ENCODE data around the gene EIF4A2.

Gene EIF4A2

DNA sequence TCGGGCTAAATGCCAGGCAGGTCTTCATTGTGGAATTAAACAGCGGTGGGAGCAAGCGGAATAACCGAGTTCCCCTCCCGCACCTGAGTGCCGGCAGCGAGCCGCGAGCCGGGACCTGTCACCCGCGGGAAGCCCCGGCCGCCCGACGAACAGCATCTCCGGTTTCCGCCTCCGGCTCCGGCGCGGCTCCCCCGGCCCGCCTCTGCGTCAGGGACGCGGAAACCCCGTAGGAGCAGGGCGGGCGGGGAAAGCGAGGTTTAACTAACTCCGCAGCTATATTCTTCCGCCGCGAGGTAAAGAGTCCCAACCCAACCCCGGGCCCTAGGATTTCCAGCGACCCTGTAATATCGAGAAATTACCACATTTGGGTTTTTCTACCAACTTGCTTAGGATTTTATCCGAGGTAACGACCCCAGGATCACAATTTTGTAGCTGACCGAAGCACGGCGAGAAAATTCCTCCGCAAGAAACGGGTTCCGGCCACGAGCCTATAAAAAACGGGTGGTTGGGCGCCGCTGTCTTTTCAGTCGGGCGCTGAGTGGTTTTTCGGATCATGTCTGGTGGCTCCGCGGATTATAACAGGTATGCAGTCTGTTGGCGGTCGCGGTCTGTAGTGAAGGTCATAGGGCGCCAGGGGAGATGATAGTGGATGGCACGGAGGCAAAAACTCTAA is at the start of gene EIF4A2:
Gene EIF4A2, plus strand, starts transcription at position 520 of the 673 bp plus-strand sequence. Its CDS starts 34 bp downstream, at position 554.
- DNase-seq = peak; percentile 82

DNA sequence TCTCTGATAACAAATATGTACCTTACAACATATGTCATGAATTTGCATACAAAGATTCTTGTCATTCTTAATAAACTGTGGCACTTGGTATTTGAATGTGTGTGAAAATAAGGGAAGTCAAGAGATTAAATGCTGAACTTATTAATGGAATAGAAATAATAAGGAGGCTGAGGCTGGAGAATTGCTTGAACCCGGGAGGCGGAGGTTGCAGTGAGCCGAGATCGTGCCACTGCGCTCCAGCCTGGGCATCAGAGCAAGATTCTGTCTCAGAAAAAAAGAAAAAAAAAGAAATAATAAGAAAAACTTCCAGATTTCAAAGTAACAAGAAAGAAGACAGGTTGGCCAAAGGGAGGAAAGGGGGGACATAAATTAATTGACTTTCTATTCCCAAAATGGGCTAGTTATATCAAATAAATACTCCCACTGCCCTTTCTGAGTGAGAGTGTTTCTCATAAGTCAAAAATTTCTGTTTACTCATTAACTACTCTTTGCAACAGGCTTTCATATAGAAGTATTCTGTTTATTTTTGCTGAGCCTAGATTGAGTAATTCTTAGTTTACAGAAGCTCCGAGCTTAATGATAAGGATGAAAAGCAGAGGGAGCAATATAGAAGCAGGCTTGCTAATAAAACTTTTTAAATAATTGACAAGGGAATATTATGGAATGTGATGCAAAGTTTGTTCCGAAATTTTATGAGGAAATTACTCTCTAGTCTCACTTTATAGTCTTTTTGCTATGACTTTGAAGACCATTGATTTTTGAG is 40.6 kb upstream of the EIF4A2 start:
- no peak for DNase-seq

DNA sequence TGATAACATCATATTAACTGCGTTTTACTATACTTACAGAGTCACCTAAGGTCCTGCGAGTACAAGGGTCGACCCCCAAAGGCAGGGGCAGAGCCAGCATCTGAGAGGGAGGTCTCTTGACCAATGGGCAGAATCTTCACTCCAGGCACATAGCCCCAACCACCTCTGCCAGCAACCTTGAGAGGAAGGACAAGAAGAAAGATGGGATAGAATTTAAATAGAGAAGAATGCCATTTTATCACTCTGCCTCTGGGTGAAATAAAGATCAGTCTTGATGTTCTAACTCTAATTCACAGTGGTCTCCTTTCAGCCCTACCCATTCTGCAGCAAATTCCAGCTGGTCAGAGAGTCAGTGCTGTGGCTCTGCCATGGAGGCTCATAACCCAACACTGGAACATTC is 39.7 kb upstream of the EIF4A2 start:
- DNase-seq = no peak

- DNase-seq = no peak
Measured at GRCh38 chr3:186746008-186746407, 37.4 kb upstream of the EIF4A2 start.

DNA sequence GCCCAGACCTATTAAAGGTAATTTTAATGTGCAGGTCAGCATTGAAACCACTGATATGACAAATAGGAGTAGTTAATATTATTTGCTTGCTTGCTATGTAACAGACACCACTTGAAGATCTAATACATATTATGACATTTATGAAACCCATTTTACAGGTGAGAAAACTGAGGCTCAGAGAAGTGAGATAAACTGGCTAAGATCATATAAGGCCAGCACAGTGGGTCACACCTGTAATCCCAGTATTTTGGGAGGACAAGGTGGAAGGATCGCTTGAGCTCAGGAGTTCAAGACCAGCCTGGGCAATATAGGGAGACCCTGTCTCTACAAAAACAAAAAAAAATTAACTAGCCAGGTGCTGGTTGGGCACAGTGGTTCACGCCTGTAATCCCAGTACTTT is 33.1 kb upstream of the EIF4A2 start:
- DNase-seq = no peak

DNA sequence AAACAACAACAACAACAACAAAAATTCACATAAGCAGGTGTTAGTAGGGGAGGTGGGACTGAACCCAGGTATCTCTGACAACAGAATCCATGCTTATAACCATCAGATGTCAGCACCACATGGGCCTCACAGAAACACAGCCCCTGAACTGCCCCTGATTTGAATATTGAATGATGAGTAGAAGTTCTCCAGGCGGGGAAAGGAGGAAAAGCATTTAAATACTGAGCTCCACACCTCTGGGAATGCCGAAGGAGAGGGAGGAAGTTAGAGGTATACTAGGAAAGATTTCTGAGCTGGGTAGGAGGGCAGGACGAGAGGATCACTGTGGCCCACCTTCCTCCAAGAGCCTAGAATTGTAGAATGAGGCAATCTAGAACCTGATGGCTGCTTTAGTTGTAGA is 31.9 kb upstream of the EIF4A2 start:
- no peak for DNase-seq

DNA sequence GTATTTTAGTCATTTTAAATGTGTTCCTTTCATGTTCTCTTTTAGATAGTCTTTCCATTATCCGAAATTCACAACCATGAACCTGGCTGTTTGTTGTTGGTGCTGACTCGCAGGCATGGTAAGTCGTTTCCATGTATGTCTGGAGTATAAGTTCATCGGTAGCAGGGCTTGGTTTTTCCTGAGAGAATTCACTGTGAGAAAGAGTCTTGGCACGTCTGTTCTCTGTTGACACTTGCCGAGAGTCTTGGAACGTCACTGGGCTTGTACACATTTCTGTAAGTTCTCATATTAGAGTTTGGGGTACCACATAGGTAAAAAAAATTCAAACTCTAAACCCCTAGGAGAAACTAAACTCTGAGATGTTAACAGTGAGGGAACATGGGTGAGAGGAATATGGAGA is 29.4 kb upstream of the EIF4A2 start:
- DNase-seq = no peak

- no peak for DNase-seq
Measured at GRCh38 chr3:186754871-186755270, 28.5 kb upstream of the EIF4A2 start.

DNA sequence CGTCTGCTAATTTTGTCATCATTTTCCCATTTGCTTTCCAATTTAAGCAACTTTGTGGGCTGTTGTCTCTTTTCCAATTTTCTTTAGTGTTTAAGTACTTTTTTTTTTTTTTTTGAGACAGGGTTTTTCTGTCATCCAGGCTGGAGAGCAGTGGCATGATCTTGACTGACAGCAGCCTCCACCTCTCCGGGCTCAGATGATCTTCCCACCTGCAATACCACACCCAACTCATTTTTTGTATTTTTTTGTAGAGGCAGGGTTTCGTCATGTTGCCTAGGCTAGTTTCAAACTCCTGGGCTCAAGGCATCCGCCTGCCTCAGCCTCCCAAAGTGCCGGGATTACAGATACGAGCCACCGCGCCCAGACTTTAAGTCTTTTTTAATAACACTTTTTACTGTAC is 26.2 kb upstream of the EIF4A2 start:
- DNase-seq = no peak

DNA sequence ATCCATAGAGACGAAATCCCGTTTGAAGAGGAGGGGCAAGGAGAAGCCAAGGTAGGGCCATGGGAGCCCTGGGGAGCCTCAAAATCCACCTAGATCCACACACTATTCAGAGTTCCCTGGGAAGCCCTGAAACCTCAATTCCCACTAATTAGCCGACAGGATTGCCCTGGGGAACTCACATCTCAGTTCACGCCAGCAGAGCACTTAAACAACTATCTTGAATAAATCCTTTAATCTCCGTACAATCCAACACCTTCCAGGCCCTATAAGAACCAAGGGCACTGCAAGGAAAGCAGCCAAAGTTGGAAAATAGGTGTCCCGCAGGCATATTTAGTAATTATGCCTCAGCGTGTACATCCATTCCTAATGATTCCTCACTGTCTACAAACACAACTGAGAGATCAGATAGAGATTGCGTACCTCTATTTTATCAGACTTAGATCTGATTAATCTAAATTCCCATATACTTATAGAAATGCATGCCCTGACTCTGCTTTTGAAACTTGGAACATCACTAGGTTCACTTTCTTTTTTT is 25.6 kb upstream of the EIF4A2 start:
- no peak for DNase-seq

DNA sequence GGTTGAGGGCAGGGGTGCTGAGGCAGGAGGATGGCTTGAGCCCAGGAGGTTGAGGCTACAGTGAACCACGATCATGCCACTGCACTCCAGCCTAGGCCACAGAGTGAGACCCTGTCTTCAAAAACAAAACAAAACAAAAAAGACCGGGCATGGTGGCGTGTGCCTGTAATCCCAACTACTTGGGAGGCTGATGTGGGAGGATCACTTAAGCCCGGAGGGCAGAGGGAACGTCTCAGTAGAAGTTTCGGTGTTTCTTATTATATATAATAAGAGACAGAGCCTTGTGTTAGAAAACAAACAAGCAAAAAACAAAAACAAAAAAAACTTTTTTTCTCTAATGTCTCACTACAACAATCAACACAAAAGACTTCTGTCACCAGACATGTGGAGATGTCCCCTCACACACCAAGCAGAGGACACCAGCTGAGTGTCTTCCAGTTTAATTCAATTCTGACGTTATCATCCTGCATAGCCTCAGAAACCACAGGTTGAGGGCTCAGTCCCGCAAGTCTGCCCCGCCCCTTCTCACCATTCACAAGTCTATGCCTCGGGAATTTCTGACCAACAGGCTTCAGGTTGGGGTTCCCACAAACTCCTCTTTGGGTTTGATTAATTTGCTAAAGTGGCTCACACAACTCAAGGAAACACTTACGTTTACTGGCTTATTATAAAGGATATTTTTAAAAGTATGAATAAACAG is 24.0 kb upstream of the EIF4A2 start:
- no peak for DNase-seq

- DNase-seq = peak; percentile 5
Measured at GRCh38 chr3:186760141-186760833, 23.1 kb upstream of the EIF4A2 start.

DNA sequence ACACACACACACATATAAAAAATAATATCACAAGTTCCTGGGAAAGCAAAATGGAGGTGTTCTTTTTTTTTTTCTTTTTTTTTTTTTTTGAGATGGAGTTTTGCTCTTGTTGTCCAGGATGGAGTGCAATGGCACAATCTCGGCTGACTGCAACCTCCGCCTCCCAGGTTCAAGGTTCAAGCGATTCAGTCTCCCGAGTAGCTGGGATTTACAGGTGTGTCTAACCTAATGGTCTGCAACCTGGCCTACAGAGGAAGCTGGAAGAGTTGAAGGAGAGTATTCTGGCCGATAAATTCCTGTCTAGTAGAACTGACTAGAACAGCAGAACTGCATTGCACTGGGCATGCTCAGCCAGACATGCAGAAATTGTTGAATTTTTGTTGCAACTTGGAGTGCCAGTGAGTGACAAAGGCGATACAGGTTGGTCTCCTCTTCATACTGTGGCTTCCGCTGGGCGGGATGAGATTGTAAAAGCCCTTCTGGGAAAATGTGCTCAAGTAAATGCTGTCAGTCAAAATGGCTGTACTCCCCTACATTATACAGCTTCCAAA is 22.4 kb upstream of the EIF4A2 start:
- no peak for DNase-seq

DNA sequence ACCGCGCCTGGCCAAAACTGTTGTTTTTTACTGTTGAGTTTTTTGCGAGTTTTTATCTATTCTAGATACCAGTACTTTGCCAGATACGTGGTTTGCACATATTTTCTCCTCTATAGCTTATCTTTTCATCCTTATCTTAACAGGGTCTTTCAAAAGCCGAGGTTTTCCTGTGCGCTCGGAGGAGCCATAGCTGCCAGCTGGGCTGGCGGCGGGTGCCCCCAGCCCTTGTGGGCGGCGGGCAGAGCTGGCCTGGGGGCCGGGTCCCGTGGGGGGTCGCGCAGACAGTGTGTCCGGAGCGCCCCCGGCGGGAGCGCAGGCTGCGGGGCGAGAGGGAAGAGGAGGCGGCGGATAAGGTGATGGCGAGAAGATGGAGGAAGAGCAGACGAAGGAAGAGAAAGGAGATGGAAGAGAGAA is 11.1 kb upstream of the EIF4A2 start:
- DNase-seq = no peak

- DNase-seq = no peak
Measured at GRCh38 chr3:186772701-186773417, 10.5 kb upstream of the EIF4A2 start.

DNA sequence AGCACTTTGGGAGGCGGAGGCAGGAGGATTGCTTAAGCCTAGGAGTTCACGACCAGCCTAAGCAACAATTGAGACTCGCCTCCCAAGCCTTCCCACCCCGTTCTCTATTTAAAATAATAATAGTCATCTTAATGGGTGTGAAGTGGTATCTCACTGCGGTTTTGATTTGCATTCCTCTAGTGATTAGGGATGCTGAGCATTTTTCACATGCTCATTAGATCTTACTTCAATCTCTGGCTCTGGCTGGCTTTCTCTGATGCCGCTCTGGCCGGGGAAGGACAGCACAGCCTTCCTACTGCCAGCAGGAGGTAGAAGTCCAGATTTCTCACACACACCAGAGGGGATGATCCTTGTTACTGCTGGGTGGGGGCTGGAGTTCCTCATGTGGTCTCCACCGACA is 7.4 kb upstream of the EIF4A2 start:
- no peak for DNase-seq

DNA sequence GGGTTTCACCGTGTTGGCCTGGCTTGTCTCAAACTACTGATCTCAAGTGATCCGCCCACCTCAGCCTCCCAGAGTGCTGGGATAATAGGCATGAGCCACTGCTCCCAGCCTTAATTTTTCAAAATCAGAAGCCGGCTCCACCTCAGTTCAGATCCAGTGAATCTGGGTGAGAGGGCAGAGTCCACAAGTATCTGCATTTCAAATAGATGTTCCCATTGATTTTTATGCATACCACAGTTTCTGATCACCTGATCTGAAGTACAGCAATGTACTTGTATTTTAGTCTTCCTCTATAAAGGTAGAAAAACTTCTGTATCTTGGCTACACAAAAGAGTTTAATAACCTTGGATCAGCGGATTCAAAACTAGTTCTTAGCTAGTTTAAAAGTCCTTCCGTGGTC is 4.2 kb upstream of the EIF4A2 start:
- DNase-seq = no peak

DNA sequence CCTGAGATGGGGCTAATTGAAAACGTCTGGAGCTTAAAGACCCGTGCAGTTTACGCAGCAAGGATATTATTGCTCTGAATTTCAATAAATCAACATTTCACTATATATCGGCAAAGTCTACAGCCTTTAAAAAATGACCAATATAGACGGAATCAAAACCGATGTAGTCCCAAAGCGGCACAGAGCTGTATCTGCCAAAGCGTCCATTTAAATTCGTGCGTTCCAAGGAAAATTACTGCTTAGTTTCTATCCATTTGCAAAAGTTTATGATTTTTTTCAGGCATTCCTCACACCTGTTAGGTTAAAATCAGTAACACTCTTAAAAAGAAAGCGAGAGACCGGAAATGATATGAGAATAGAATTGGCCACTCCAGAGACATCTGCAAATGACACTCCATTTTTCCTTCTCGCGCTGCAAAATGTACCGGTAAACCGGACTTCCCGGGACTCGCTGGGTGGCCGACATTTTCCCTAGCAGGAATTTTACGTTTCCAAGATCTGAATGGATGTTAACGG is 777 bp upstream of the EIF4A2 start:
- peak; percentile 67 for DNase-seq

- peak; percentile 45 for DNase-seq
Measured at GRCh38 chr3:186783731-186784515, 546 bp downstream of the EIF4A2 start.

DNA sequence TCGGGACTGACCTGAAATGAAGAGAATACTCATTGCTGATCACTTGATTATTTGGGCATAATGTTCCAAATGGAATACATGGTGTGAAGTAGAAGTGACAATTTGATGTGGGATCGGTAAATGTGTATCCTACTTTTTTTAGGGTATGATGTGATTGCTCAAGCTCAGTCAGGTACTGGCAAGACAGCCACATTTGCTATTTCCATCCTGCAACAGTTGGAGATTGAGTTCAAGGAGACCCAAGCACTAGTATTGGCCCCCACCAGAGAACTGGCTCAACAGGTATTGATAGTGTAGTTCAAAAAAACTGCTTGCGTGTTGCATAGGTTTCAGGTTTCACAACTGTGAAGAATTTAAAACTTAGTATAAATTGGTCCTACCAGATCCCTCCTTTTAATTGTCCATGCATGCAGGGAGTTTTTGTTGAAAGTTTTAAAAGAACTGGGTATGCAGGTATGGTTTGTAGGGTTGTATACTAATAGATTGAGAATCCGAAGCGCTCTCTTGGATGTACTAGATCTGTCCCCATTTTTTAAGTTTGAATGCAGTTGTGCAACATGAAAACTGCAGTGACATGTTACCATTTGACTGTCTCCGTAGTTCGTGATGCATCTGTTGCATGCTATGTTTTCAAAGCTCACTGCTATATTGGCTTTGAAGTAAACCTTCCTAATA is 1.6 kb downstream of the EIF4A2 start:
- no peak for DNase-seq
